AG09309 (cell line): ENCODE data around the gene PARP8.

ENCODE experiments used
- DNase-seq: peaks from one replicate; pipeline ENCODE4 v3.0.0-alpha.2; 2010; ENCODE audit warnings: low read depth
- H3K4me3 ChIP-seq: 2 replicates; pipeline ENCODE4 v1.5.1; 2011; ENCODE audit warnings: mild to moderate bottlenecking, low read depth, low read length, moderate library complexity; ENCODE audit not compliant: control insufficient read depth
- CTCF ChIP-seq: IDR thresholded peaks from 2 replicates; pipeline ENCODE4 v1.5.1; 2011; ENCODE audit warnings: mild to moderate bottlenecking, low read depth, low read length, inconsistent platforms; ENCODE audit not compliant: insufficient read depth, control insufficient read depth; ENCODE audit errors: missing control alignments

Gene PARP8

GRCh38 chr5:50874306-50875001 is 208.0 kb downstream of the PARP8 start:
- no peak for TF ChIP-seq CTCF
- DNase-seq = no peak
- no peak overlapping the region for H3K4me3 ChIP-seq

GRCh38 chr5:50875002-50875344 is 208.5 kb downstream of the PARP8 start:
- no peak for DNase-seq
- no peak for TF ChIP-seq CTCF
- no peak overlapping the region for H3K4me3 ChIP-seq

- no peak overlapping the region for H3K4me3 ChIP-seq
- no peak for DNase-seq
- TF ChIP-seq CTCF = no peak
These were observed 212.0 kb downstream of the PARP8 start for GRCh38 chr5:50878470-50878869.

GRCh38 chr5:50881407-50881806 is 215.0 kb downstream of the PARP8 start:
- no peak for DNase-seq
- TF ChIP-seq CTCF = no peak
- H3K4me3 ChIP-seq = no peak overlapping the region

GRCh38 chr5:50886657-50887345 is 220.4 kb downstream of the PARP8 start:
- DNase-seq = no peak
- TF ChIP-seq CTCF = no peak
- H3K4me3 ChIP-seq = no peak overlapping the region

- DNase-seq = no peak
- TF ChIP-seq CTCF = no peak
- H3K4me3 ChIP-seq = no peak overlapping the region
These were observed 221.6 kb downstream of the PARP8 start for GRCh38 chr5:50887889-50888633.
